ENCODE measurements around the gene SACM1L. TPM values are rescaled to one million over a fixed set of nuclear protein-coding genes. Genes with fewer than 3 reads are reported as not detected.
A peak's percentile ranks its signal among the peaks of the same experiment; 100 is the strongest.

SACM1L gene, protein sequence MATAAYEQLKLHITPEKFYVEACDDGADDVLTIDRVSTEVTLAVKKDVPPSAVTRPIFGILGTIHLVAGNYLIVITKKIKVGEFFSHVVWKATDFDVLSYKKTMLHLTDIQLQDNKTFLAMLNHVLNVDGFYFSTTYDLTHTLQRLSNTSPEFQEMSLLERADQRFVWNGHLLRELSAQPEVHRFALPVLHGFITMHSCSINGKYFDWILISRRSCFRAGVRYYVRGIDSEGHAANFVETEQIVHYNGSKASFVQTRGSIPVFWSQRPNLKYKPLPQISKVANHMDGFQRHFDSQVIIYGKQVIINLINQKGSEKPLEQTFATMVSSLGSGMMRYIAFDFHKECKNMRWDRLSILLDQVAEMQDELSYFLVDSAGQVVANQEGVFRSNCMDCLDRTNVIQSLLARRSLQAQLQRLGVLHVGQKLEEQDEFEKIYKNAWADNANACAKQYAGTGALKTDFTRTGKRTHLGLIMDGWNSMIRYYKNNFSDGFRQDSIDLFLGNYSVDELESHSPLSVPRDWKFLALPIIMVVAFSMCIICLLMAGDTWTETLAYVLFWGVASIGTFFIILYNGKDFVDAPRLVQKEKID
- total RNA-seq, result 10 to 100 TPM in 2 of 4 donors, 1 to 10 TPM in 2; 7.7 to 28.7 (median 9.1) TPM

- DNase-seq, result peak; percentile 97 to 98
- Histone ChIP-seq H3K27me3 (no peaks in the 10 kb centered on the region), H3K36me3 (no peaks in the 10 kb centered on the region), H3K27ac (peak within 1 kb of the TSS; percentile 89 to 95 (median 93)), H3K4me3 (peak within 1 kb of the TSS; percentile 76 to 97 (median 82)), H3K4me1 (peaks cover 52 to 57% of the 10 kb centered on the region in 2 donors), H3K9me3 (no peaks in the 10 kb centered on the region)
- intact Hi-C loops (cut with DNase I; ENCODE audit: low total_unique reads), result loop anchor here (2.0 kb wide), 1 partner anchor 130 kb away; no protein-coding TSS in a partner anchor
- TF ChIP-seq, protein P1, sequence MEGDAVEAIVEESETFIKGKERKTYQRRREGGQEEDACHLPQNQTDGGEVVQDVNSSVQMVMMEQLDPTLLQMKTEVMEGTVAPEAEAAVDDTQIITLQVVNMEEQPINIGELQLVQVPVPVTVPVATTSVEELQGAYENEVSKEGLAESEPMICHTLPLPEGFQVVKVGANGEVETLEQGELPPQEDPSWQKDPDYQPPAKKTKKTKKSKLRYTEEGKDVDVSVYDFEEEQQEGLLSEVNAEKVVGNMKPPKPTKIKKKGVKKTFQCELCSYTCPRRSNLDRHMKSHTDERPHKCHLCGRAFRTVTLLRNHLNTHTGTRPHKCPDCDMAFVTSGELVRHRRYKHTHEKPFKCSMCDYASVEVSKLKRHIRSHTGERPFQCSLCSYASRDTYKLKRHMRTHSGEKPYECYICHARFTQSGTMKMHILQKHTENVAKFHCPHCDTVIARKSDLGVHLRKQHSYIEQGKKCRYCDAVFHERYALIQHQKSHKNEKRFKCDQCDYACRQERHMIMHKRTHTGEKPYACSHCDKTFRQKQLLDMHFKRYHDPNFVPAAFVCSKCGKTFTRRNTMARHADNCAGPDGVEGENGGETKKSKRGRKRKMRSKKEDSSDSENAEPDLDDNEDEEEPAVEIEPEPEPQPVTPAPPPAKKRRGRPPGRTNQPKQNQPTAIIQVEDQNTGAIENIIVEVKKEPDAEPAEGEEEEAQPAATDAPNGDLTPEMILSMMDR (IDR thresholded peaks at IDR 0.05 in 4 of 5, conservative IDR thresholded peaks at IDR 0.05 in 1 of 5), result no peak
- TF ChIP-seq POLR2A (IDR thresholded peaks at IDR 0.05), result peak; percentile 82 to 89
- peak; percentile 89 to 91 for ATAC-seq
- in situ Hi-C loops (cut with MboI; ENCODE audit: low sequenced_read_pairs in 4 of 4), result no loop called here
Observed at GRCh38 chr3:45688882-45689786, at the start of gene SACM1L. Gene SACM1L, plus strand, starts transcription at chr3:45689396. Its CDS starts 70 bp downstream, at chr3:45689466.

- H3K27ac ChIP-seq, result no peak overlapping the region
- H3K27me3 ChIP-seq, result no peaks in the 10 kb centered on the region
- TF ChIP-seq, protein P1 (IDR thresholded peaks at IDR 0.05 in 4 of 5, conservative IDR thresholded peaks at IDR 0.05 in 1 of 5), result no peak
- TF ChIP-seq POLR2A (IDR thresholded peaks at IDR 0.05), result no peak
- no peak for DNase-seq
- intact Hi-C loops (cut with DNase I; ENCODE audit: low total_unique reads) (no loop called here), in situ Hi-C loops (cut with MboI; ENCODE audit: low sequenced_read_pairs in 4 of 4) (no loop called here)
- H3K4me1 ChIP-seq, result peaks cover 26 to 33% of the 10 kb centered on the region in 2 donors
- H3K4me3 ChIP-seq, result no peak overlapping the region
- H3K9me3 ChIP-seq, result no peaks in the 10 kb centered on the region
- ATAC-seq, result no peak
- peaks cover 0 to 9% of the 10 kb centered on the region in 2 donors for H3K36me3 ChIP-seq
Observed at GRCh38 chr3:45640091-45640507, 49.1 kb upstream of the SACM1L start.

DNA sequence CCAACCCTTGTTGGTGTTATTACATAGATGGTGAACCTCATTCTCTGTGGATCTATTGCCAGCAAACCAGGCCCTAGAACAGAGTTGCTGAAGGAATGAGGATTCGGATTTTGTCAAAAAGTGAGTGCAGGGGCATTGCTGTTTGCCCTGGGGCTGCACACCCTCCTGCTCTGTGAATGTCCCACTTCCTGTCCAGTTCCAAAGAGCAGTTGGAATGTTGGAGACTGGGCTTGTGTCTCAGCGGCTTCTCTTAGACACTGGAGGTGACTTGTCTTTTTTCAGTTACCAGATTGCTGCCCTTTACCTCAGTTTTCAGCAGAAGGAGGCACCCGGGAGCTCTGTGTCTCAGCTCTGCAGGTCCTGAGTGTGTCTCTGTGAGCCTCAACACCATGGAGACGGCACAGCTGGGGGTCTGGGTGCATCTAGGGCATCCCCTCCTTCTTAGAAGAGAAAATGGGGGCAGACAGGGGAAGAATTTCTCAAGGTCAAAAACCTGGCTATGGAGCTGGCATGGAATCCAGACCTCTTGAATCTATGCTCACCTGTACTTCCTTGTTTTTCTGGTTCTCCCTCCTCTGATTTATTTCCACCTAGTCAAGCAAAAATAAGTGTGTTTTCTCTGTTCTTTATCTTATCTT, 48.4 kb upstream of the SACM1L start:
- no peaks in the 10 kb centered on the region for H3K27me3 ChIP-seq
- no peak overlapping the region for H3K27ac ChIP-seq
- DNase-seq, result no peak
- no peak for TF ChIP-seq POLR2A (IDR thresholded peaks at IDR 0.05)
- TF ChIP-seq, protein P1 (IDR thresholded peaks at IDR 0.05 in 4 of 5, conservative IDR thresholded peaks at IDR 0.05 in 1 of 5), result no peak
- intact Hi-C loops (cut with DNase I; ENCODE audit: low total_unique reads) (no loop called here), in situ Hi-C loops (cut with MboI; ENCODE audit: low sequenced_read_pairs in 4 of 4) (no loop called here)
- H3K36me3 ChIP-seq, result peaks cover 0 to 9% of the 10 kb centered on the region in 2 donors
- H3K4me1 ChIP-seq, result peaks cover 32 to 40% of the 10 kb centered on the region in 2 donors
- H3K4me3 ChIP-seq, result no peak overlapping the region
- no peak for ATAC-seq
- no peaks in the 10 kb centered on the region for H3K9me3 ChIP-seq

- peaks cover 40 to 48% of the 10 kb centered on the region in 2 donors for H3K4me1 ChIP-seq
- TF ChIP-seq POLR2A (IDR thresholded peaks at IDR 0.05), result no peak
- TF ChIP-seq, protein P1 (IDR thresholded peaks at IDR 0.05 in 4 of 5, conservative IDR thresholded peaks at IDR 0.05 in 1 of 5), result no peak
Observed at GRCh38 chr3:45641756-45642155, 47.4 kb upstream of the SACM1L start.

More at GRCh38 chr3:45641756-45642155, 47.4 kb upstream of the SACM1L start:
- in situ Hi-C loops (cut with MboI; ENCODE audit: low sequenced_read_pairs in 4 of 4) (no loop called here), intact Hi-C loops (cut with DNase I; ENCODE audit: low total_unique reads) (no loop called here)
- H3K4me3 ChIP-seq, result no peak overlapping the region
- H3K9me3 ChIP-seq, result no peaks in the 10 kb centered on the region
- H3K36me3 ChIP-seq, result peaks cover 0 to 2% of the 10 kb centered on the region in 2 donors
- no peaks in the 10 kb centered on the region for H3K27me3 ChIP-seq
- ATAC-seq, result no peak
- no peak for DNase-seq
- H3K27ac ChIP-seq, result no peak overlapping the region
